GM19023 (cell line): ENCODE measurements around the gene MYH9.

ENCODE experiments used
- ATAC-seq: cut with Tn5 transposase; IDR thresholded peaks from one replicate; pipeline ENCODE4 v1.9.1; 2021; ENCODE audit warnings: mild to moderate bottlenecking, moderate library complexity; ENCODE audit not compliant: unreplicated experiment

Gene MYH9

GRCh38 chr22:36351921-36352802 lies 35.6 kb downstream of the MYH9 start:
- ATAC-seq, result no peak

GRCh38 chr22:36350751-36351594 lies 36.8 kb downstream of the MYH9 start:
- ATAC-seq, result no peak

- ATAC-seq, result no peak
Observed at GRCh38 chr22:36349726-36350125, 38.0 kb downstream of the MYH9 start.

DNA sequence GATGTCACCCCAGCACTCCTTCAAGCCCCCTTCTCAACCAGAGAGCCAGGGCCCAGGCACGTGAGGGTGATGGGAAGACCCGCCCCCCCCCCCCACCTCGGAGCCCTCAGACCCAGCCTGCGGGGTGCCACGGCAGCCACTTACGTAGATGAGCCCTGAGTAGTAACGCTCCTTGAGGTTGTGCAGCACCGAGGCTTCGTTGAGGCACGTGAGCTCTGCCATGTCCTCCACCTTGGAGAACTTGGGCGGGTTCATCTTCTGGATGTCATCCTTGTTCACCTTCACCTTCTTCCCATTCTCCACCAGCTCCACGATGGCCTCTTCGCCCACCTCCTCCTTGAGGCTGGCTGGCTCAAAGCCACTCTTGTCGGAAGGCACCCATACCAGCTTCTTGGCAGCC lies 39.0 kb downstream of the MYH9 start:
- no peak for ATAC-seq

DNA sequence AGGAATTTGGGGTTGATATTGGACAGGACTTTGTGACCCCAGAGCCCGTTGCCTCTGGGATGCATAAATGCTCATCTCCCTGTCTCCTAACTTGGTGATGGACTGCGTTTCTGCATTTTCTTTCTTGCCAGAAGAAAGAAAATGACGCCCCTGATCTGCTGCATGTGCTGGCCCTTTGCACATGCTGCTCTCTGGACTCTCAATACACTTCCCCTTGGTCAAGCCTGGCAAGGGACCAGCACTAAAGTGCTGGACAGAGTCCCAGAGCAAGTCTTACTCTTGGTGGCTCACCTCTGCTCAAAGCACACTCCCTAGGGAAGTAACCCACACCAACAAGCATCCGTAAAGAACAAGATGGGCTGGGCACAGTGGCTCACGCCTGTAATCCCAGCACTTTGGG lies 40.7 kb downstream of the MYH9 start:
- ATAC-seq, result no peak

GRCh38 chr22:36344106-36344827 lies 43.5 kb downstream of the MYH9 start:
- ATAC-seq, result no peak

- ATAC-seq, result no peak
Observed at GRCh38 chr22:36343720-36344105, 44.1 kb downstream of the MYH9 start.

- ATAC-seq, result no peak
Observed at GRCh38 chr22:36343070-36343719, 44.6 kb downstream of the MYH9 start.

DNA sequence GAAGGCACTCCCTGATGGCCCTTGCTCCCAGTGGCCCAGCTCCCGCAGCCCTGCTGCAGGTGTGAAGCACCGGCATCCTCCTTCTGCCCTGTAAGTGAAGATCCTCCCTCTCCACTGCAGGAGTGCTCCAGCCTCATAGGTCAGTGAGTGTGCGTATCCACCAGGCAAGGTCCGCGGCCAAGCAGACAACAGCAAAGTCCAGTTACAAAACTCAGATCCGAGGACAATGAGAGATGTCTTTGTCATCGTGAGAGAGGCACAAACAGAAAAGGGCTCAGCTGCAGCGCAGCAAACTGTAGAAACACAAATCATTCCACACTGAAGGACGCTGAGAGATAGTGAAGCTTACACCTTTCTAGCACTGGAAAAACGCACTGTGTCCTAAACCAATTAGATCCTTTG lies 46.1 kb downstream of the MYH9 start:
- ATAC-seq, result no peak

- no peak for ATAC-seq
Observed at GRCh38 chr22:36340621-36341020, 47.1 kb downstream of the MYH9 start.

DNA sequence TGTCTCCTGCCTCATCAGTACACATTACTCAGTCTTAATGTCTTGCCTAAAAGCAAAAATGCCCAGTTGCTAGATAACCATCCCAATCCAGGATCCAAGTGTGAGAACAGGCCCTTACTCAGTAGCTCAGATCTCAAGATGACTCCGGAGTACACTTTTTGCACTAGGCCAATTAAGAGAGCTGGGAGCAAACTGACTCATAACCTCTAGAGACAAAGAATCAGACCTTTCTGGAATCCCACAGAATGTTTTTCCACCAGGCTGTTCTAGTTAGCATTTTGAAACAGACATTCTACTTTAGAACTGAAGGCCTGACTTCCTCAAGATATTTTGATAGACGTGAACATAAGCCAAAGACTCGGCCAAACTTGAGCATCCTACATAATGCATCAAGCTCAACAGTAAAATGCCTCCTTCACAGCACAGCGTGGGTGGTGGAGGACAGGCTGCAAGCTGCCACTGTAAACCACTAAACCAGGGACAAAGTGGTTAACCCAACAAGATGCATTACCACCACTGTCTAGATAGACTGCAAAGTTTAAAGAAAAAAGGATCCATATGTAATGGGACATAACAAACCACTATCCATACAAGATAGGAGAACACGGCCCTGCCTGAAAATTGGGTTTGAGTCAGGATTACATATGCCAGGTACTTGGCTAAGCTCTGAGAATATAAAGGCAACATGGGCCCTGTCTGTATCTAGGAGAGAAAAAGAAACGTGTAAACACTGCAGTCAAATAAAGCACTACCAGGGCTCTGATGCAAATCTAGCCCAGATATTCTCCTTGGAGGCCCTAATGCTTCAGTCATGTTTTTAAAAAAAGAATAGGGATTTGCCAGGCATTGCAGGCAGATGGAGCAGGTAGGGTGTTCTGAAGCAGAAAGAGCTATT lies 48.3 kb downstream of the MYH9 start:
- no peak for ATAC-seq

- ATAC-seq, result no peak
Observed at GRCh38 chr22:36337365-36338130, 50.2 kb downstream of the MYH9 start.

- no peak for ATAC-seq
Observed at GRCh38 chr22:36336246-36337182, 51.3 kb downstream of the MYH9 start.

- no peak for ATAC-seq
Observed at GRCh38 chr22:36335621-36336020, 52.1 kb downstream of the MYH9 start.

- ATAC-seq, result no peak
Observed at GRCh38 chr22:36334821-36335603, 52.8 kb downstream of the MYH9 start.

DNA sequence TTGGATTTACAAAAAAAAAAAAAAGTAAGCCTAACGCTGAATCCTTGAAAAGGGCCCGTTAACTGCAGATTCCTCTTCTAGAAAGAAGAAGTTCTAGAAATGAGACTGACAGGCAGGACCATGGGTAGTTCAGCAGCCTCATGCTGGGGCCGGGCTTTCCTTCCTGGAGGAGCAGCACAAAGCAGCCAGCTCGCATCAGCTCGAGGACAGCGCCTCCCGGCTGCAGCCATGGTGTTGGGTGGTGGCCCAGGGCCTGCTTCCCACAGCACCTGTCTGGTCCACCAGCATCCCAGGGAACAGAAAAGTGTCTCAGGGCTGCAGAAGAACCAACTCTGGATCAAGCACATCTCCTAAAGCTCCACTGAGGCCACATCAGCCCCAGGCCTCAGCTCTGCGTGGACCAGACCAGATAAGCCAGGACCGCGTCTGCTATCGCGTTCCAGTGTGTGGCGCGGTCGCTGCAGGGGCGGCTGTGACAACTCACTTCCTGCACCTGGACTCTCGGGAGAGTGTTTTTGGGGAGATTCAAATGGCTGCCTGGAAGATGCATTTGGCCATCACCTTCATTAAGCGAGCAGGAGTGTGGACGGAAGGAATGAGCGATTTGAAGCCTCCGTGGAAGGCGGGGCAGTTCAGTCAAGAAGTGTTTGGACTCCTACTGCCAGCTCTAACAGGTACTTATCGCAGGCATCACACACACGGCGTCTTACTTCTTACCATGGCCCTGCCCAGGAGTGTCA lies 53.5 kb downstream of the MYH9 start:
- ATAC-seq, result no peak

DNA sequence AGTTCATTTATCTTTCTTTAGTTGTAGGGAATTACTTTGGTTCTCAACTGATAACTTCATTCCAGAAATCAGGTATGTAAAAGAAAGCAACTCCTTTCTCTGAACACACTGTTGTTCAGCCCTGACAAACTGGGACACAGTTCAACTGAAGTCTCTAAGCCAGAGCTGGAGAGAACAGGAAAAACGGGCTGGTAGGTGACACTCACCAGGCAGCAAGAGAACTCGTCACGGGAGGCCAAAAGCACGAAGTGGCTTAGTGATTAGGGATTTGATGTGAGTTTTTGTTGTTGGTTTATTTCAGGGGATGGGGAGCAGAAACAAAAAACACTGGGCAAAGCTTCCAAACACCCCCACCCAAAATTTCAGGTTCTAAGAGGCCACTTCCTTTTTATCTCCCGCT lies 54.1 kb downstream of the MYH9 start:
- ATAC-seq, result no peak
